Measurements from ENCODE around the gene SDK1.

GRCh38 chr7:4054158-4054557 lies 753.1 kb downstream of the SDK1 start:
- TF ChIP-seq POLR2A (IDR thresholded peaks at IDR 0.05; ENCODE audit: low read length) (no peak), GATA1 (IDR thresholded peaks at IDR 0.05; ENCODE audit: low read depth, low read length) (no peak)
